22Rv1 (cell line): Measurements from ENCODE around the gene LRMDA.

Experiments
- ZFX ChIP-seq: fragments of 450-650 bp; IDR thresholded peaks from 2 replicates; pipeline ENCODE4 v1.6.1; 2017; ENCODE audit warnings: antibody characterized with exemption, borderline replicate concordance
- TF ChIP-seq, protein P1 (sequence below): fragments of 450-650 bp; IDR thresholded peaks from 2 replicates; pipeline ENCODE4 v1.5.1; 2017; ENCODE audit warnings: mild to moderate bottlenecking

DNA sequence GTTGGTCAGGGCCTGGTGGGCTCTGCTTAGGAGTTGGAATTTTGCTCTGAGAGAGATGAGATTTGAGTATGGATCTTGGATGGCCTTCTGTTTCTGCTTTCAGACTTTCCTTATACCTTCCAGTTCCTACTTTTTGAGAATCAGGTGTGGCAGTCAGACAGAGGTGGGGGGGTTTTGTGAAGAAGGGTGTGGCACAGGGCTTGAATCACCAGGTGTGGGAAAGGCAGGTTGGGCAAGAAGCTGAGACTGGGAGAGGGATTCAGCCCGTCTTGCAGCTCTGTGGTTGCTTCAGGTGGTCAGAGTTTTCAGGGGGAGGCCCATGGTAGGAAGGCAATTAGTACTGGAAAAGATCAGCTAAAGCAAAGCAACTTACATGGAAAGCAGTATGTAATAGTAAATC lies 340.2 kb downstream of the LRMDA start:
- TF ChIP-seq, protein P1, sequence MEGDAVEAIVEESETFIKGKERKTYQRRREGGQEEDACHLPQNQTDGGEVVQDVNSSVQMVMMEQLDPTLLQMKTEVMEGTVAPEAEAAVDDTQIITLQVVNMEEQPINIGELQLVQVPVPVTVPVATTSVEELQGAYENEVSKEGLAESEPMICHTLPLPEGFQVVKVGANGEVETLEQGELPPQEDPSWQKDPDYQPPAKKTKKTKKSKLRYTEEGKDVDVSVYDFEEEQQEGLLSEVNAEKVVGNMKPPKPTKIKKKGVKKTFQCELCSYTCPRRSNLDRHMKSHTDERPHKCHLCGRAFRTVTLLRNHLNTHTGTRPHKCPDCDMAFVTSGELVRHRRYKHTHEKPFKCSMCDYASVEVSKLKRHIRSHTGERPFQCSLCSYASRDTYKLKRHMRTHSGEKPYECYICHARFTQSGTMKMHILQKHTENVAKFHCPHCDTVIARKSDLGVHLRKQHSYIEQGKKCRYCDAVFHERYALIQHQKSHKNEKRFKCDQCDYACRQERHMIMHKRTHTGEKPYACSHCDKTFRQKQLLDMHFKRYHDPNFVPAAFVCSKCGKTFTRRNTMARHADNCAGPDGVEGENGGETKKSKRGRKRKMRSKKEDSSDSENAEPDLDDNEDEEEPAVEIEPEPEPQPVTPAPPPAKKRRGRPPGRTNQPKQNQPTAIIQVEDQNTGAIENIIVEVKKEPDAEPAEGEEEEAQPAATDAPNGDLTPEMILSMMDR, result no peak
- TF ChIP-seq ZFX, result no peak
